Renal cortical epithelial cell (primary cell): ENCODE results near the gene NDUFS8. TPM values are rescaled to one million over a fixed set of nuclear protein-coding genes. Genes with fewer than 3 reads are reported as not detected.

Source experiments
- DNase-seq: peaks from one replicate; pipeline ENCODE4 v3.0.0-alpha.2; 2011; ENCODE audit warnings: low read depth
- total RNA-seq: library from RNA; depleted of rRNA; stranded (reverse); fragments of >200 nt; gene quantifications from 2 replicates; pipeline ENCODE4 v1.2.3, GENCODE V29; 2014

The NDUFS8 gene
- total RNA-seq, 1 donor from 2014 or later: 106 TPM

DNA sequence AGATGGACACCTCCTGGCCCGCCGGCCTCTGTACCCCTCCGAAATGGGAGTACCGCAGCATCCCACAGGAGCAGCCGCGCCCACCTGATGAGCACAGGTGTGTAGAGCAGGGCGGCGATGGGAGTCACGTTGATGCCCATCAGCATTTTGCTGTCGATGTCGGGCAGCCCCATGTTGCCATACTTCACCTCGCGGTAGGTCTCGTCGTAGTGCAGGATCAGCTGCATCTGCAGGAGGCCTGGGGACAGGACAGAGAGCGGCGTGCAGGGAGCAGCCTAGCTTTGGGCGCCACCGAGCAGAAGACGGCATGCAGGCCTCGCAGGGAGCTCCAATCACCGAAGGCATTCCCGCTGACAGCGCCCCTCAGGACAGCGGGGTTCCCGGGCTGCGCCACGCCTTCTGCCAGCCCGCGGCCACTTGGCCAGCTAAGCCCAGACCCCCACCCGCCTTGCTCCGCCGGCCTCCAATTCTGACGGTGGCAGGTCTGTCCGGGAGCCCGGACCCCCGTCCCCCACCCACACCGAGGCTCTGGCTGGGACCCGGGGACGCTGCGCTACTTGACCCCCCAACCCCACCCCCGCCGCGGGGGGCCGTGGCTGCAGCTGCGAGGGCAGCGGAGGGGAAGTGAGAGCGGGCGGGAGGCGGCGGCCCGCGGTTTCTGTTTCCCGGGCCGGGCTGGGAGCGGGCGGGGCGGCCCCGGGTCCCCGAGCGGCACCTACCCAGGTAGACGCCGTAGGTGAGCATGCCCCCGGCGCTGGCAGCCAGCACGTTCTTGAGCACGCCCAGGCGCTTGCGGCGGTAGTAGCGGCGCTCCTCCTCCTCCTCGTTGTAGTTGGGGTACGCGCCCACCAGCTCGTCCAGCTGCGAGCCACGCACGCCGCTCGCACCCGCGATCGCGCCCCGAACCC lies 27.3 kb upstream of the NDUFS8 start:
- DNase-seq: no peak

DNA sequence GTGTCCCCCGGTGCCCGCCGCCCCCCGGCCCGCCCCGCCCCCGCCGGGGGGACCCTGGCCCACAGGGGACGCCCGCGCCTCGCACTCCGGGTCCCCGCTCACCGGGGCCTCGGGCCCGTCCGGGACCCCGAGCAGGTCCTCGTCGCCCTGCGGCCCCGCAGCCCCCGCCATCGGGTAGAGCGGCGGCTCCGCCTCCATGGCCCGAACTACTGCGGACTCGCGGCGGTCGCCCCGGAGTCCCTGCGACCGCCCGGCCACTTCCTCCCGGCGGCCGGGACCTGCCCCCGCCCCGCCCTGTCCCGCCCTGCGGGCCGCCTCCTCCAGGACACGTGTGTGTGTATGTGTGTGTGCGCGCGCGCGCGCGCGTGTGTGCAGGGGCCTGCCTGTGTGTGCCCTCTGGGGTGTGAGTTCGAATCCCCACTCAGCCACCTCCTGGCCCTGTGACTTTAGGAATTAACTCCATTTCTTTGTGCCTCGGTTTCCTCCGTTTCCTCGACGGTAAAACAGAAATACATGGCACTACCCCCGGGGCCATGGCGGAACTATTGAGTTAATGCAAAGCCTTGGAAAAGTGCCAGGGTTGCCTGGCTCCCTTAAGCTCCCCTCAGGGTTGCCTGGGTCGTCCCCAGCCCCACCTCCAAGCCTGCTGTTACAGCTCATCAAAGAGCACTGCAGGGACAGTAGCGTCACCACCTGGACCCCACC lies 26.5 kb upstream of the NDUFS8 start, which contains the start of gene UNC93B1:
Gene UNC93B1, minus strand, starts transcription at position 252 of the 705 bp plus-strand sequence. Its CDS starts 54 bp downstream, at position 198.
- DNase-seq: peak; percentile 55

DNA sequence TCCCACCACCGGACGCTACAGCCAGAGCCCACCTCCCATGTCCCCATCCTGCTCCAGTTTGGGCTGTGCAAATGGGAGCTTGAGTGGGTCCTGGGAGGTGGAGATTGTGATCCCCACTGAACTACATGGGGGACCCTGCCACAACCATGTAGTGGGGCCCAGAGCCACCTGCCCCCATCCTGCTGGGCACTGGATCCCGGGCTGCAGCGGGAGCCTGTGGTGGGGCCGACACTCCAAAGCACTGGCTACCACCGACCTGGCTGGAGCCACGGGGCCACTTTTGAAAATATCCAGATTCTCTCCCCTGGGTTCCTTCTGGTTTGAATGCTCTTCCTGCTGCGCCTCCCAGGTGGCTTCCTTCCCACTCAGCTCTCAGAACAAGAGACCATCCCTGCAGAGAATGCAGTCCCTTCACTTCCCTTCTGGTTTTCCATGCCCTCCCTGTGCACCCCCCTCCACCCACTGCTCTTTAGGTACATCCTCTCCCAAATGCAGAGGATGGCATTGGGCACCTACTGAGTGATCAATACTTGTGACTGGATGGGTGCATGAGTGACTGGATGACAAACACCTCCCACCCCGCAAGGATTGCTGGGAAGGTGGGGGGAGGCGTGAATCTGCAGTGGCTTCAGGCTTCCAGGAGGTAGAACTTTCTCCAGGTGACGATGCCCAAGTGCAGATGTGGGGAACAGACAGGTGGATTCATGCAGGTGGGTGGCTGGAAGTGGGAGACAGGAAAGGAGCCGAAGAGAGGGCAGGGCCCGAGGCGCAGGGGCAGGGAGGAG lies 25.7 kb upstream of the NDUFS8 start:
- DNase-seq: no peak

DNA sequence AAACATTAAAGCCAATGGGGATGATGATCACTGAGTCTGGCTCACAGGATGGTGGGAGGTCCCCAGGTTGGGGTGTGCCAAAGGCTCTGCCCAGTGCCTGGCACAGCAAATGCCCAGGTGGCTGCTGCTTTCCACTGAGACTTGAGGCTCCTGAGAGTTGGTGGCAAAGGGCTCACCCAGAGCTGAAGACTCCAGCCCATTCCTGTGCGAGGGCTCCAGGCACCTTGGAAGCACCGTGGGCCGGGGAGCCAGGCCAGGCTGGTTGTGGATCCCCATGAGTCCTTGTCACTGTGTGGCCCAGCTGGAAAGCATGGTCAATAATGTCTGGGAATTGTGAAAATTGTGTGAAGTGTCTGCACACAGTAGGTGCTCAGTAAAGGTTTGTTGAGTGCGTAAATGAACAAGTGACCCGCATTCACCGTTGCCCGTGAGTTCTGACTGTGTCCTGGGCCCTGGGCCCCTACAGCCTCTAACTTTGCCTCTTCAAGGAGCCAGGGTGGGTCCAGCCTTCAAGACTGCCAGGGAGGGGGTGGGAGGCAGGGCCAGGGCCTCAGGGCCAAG lies 23.8 kb upstream of the NDUFS8 start:
- DNase-seq: no peak

DNA sequence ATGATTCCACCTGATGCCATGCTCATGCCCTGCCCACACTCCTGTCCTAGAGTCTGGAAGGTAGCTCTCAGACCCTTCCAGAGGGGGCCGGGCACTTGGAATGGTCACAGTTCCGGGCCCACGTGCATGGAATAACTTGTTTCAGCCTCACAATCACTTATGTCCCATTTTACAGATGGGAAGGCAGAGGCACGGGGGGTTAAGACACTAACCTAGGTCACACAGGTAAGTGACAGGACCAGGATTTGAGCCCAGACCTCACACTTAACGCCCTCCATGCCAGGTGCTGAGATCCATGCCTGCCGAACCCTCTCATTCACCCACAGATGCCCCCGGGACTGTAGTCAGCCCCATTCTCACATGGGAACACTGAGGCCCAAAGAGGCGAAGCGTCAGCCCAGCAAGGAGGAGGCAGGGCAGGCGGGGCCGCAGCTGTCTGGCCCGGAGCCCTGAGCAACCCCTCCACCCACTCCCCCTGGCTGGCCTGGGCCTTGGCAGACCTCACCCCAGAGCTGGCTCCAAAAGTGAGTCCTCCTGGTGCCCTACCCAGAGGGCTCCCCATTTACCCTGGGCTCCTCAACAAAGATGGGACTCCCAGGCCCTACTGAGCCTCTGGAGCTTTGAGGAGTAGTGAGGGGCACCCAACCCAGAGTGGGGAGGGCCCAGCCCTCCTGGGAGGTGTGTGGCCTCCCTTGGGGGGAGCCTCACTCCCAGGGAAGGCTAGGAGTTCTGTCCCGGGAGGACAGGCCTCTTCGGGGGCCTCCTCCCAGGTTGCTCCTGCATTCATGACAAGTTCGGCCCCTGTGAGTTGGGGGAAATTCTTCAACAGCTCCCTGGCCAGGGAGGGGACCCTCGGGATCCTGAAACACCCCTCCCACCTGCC lies 22.7 kb upstream of the NDUFS8 start:
- DNase-seq: no peak

DNA sequence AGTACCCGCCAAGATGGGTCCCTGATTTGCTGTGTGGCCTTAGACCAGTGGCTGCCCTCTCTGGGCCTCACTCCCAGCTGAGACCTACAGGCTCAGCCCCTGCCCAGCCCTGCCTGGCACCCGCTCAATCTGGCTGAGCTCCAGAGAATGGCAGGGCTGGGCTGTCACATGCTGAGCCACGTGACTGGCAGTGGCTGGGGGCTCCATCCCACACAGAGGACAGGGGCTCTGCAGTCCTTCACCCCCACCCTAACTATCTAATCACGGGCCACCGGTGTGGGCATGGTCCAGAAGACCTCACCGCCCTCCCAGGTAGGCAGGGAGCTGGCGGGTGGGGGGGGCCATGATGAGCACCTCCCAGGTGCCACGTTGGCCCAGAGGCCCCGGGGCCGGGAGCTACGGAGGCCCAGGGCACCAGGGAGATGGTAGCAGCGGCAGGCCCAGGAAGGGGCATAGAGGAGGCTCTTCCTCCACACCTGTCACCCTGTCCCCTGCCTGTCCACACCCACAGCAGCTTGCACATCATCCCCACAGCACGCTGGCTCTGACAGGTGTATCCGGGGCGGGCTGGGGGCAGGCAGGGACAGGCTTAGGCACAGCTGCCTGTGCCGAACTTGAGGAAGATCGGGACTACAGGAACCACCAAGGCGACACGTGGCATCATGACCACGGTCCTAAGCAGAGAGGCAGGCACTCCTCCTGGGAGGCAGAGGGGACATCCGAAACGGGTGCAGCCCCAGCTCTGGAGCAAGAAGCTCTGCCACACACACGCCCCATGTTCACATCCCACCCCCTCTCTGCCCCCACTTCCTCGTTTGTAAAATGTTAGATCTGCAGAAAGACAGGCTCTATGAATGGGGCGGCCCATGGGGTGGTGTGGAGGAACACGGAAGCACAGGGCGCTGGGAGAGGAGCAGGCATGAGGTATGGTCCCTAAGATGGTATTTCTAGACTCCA lies 21.8 kb upstream of the NDUFS8 start:
- DNase-seq: no peak

DNA sequence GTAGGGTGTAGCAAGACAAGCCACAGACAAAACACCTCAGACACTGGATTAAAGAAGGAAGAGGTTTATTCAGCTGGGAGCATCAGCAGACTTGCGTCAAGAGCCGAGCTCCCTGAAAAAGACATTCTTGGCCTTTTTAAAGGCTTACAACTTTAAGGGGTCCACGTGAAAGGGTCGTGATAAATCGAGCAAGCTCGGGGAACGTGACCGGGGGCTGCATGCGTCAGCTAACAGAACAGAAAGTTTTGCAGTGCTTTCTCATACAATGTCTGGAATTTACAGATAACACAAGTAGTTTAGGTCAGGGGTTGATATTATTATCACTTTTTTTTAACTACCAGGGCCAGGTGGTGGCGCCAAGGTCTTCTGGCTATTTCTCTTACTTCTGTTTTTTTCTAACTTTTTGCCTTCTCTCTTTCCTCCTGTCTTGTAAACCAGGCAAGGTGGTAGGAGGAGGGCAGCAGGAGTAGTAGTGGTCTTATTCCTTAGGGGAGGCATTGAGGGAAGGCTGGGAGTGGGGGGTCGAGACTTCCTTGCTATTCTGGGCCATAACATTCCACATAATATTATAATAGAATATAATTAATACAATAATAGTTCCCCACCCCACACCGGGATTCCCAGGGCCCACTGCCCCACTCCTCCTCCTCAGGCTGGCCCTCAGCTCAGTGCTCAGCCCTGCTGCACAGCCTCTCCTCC lies 20.9 kb upstream of the NDUFS8 start:
- DNase-seq: peak; percentile 74

DNA sequence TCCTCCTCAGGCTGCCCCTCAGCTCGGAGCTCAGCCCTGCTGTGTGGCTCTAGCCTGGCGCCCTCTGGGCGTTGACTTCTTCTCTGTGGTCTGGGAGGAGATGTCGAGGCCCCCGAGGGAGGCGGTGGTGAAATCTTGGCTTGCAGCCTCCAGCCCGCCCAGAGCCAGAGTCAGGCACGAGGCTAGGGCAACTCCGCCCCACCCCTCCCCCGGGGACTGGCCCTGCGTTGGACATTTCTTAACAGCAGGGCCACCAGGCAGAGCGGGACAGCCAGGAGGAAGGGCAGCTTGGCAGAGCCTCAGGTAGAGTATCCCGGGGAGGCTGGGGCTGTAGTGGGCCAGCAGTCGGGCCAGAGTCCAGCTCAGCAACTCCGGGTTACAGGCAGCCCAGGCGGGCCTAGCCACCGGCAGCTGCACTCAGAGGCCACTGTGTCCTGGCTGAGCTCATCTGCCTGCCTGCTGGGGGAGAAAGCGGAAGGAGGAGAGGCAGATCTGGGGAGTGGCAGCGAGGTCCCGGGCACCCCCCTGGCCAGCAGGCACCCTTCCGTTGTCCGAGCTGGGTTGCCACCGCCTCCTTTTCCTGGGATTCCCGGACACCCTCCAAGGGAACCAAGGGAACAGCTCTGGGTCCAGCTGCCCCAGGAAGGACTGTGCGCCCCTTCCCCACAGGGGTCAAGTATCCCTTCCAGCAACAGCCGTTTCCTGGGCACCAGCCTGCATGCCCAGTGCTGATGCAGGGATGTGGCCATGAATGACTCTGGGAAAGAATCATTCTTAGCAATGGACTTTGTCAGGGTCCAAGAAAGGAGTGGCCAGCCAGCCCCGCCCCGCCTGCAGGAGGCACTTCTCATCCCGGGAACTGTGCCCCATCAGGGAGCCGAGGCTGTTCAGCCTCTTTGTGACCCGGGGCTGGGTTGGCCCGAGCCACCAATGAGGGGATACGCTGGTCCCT lies 20.1 kb upstream of the NDUFS8 start, which contains the start of gene ALDH3B1:
Gene ALDH3B1, plus strand, starts transcription at position 238 of the 952 bp plus-strand sequence. CDS start 4,971 bp downstream, outside the sequence.
- peak; percentile 82 for DNase-seq

DNA sequence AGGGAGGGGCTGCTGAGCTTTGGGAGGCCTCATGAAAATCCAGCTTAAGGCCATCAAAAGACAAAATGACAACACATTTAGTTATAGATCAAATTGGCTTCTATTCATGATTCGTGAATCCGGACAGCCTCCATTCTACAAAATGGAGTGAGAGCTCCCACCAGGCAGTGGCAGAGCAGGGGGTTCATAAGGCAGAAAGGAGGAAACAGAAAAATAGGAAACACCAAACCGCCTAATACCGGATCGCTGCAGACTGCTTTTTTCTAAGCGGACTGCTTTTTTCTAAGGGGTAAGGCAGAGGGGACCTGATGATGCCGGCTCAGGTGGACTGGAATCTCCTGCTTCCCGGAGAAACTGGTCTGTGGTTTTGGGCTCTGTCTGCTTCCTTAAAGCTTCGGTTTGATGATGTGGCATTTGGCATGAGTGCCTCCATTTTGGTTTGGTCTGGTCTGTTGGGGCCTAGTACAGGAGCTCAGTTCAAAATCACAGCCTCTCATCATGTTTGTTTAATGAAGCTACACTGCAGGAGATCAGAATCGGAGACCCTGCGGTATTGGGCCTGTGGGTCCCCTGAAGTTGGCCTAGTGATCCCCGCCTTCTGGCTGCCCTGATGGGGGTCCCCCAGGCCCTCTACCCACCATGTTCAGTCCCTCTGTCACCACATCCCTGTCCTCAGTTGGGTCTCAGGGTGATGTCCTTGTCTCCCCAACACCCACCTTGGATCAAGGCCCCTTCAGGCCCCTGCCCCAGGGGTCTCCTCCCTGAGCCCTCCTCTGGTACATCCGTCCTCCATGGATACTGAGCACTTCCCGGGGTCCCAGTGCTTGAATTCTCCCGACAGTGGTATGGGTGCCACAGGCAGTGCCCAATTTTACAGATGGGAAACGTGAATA lies 19.2 kb upstream of the NDUFS8 start:
- DNase-seq: no peak

DNA sequence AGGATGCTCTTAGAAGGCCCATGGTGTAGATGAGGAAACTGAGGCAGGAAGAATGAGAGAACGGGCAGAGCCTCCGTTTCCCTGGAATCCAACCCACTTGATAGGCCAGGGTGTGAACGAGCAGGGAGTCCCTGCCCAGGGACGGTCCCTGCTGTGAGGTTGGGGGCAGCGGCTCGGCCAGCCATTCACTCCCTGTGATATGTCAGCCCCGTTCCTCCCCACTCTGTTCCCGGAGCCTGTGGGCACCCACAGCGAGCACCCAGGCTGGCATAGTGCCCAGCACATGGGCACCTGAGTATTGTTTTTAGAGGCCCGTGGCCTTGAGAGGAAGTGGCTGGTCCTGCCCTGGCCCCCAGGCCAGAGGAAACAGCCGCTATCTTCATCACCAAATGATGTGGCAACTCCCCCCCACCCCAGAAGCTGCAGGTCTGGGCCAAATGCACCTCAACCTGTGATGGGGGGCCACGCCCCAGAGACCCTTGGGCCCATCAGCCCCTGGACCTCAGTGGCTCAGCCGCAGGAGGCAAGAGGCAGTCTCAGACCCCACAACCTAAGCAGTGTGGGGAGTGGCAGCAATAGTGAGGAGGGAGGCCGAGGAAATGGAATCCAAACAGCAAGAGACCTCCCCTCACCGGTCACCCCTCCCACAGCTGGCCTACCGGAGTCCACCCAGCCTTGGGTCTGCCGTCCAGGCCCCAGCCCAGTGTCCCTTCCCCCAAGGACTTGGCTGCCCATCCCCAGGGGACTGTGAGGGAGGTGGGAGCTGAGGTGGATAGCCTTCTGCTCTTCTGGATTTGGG lies 18.2 kb upstream of the NDUFS8 start:
- DNase-seq: peak; percentile 29

DNA sequence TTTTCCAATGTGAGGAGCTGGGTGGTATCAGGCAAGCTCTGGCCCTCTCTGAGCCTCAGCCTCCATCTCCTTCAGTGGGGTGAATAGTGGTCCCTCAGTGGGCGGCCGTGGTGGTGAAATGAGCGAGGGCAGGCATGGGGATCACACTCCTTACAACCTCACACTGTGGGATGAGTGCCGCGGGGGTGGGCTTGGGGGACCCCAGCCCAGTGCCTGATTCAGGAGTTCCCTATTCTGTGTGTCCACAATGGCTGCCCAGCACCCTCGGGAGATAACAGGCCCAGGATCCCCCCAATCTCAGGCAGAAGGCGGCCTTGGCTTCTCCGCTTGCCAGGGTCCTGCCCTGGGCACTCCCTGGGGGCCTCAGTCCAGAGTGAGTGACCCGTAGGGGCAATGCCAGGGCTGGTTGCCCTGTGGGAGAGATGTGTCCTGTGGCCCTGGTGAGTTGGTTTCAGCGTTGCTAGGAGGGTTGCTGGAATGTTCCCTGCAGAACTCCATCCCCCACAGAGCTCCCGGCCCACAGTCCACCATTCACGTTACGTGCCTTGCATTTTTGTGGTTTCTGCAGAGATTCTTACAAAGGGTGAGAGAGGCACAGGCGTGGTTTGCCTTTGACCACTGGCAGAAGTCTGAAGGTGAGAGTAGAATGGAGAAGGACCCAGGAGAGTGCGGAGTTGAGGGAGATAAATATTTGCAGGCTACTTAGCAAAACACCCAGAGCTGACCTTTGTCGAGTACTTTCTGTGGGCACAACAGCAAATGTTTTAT lies 17.5 kb upstream of the NDUFS8 start:
- peak; percentile 99 for DNase-seq

DNA sequence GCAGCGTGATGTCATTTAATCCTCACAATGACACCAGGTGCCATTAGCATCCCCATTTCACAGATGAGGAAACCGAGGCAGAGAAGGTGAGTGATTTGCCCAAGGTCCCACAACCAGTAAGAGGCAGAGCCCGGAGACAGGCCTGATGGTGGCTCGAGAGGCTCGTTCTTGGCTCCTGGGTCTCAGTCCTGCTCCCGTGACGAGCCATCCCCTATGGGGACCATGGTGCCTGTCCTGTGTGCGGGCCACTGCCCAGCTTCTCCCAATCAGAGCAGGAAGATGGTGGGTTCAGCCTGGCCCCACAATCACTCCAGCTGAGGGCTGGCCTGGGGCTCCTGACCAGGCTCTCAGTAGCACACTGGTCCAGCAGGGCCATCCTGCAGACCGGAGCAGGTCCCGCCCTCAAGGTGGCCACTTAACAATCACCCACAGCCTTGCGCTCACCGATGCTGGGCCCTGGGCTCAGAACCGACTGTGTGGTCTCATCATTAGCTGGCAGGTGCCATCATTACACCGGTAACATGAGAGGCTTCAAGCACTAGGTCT lies 16.8 kb upstream of the NDUFS8 start:
- DNase-seq: no peak

DNA sequence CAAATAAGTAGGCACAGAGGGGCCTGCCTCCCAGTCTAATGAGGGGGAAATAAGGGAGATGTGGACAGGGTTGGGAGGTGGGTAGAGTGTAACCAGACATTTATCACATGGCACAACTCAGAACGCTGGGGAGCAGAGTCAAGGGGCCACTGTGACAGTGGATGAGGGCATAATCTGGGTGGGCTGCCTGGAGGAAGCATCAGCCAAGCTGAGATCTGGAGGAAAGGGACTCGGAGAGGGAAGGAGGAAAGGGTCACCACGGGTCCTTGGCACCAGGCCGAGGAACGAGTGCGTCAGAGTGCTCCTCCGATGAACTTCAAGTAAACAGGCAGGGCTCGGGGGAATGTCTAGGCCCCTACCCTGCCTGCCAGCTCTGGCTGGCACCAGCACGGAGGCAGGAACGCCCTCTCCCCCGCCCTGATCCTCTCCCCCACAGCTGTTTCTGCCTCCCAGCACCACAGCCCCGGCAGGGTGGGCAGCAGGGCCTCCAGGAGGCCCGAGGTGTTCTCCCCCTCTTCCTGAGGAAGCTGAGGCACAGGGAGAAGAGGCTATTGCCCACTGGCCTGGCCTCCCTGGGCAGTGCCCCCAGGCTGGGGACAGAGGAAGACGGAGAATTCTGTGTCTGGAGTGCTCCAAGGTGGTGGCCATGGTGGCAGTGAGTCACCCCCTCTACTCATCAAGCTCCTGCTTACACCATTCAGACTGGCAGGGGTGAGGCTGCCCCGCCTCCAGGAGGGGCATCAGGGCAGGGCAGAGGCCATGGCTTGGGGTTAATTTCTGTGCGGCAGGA lies 16.1 kb upstream of the NDUFS8 start:
- peak; percentile 96 for DNase-seq

DNA sequence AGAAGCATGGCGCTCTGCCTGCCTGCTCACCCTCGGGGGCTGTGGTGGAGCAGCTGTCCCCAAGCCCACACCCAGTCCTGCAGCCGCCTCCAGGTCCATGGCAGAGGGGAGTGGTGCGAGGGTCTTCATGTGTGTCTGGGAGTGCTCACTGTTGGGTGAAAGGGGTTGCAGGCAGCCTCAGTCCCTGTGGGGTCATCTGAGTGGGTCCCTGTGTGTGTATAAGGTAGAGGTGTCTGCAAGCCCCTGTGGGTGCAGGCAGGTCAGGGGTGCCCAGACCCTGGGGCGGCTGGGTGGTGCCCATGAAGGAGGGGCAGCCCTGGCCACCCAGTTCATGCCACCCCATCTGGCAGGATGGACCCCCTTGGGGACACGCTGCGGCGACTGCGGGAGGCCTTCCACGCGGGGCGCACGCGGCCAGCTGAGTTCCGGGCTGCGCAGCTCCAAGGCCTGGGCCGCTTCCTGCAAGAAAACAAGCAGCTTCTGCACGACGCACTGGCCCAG lies 15.5 kb upstream of the NDUFS8 start:
- no peak for DNase-seq
